GM23338 (cell line): ENCODE results near the gene SLC39A7. TPM values are rescaled to one million over a fixed set of nuclear protein-coding genes. Genes with fewer than 3 reads are reported as not detected.

ENCODE experiments used
- ATAC-seq: fragments of 200-7000 bp; cut with Tn5 transposase; 3 replicates; pipeline ENCODE4 v1.9.1; 2020
- DNase-seq: peaks from one replicate; pipeline ENCODE4 v3.0.0-alpha.2; 2015; ENCODE audit warnings: low spot score
- H2AFZ ChIP-seq: fragments of 200-600 bp; sonication (generic); 2 replicates; pipeline ENCODE4 v1.8.0; 2016; ENCODE audit warnings: antibody characterized with exemption, mild to moderate bottlenecking, moderate library complexity
- H3F3A ChIP-seq: fragments of 200-600 bp; sonication (generic); replicated peaks from 2 replicates; pipeline ENCODE4 v1.8.0; 2017; ENCODE audit warnings: antibody characterized with exemption, mixed run types, low read depth
- H3K27ac ChIP-seq: fragments of 200-600 bp; sonication (generic); 2 replicates; pipeline ENCODE4 v1.6.1; 2016; ENCODE audit warnings: low read depth
- H3K27me3 ChIP-seq: fragments of 200-600 bp; sonication (generic); 2 replicates; pipeline ENCODE4 v1.8.0; 2016; ENCODE audit warnings: mild to moderate bottlenecking, mixed run types, moderate library complexity; ENCODE audit not compliant: insufficient read depth
- H3K36me3 ChIP-seq: fragments of 200-600 bp; sonication (generic); 2 replicates; pipeline ENCODE4 v1.8.0; 2016; ENCODE audit warnings: mild to moderate bottlenecking; ENCODE audit not compliant: insufficient read depth
- H3K4me1 ChIP-seq: fragments of 200-600 bp; sonication (generic); 2 replicates; pipeline ENCODE4 v1.8.0; 2016; ENCODE audit warnings: mild to moderate bottlenecking, moderate library complexity; ENCODE audit not compliant: insufficient read depth
- H3K4me2 ChIP-seq: fragments of 200-600 bp; sonication (generic); 2 replicates; pipeline ENCODE4 v1.7.1; 2017; ENCODE audit warnings: mixed run types
- H3K4me3 ChIP-seq: fragments of 200-600 bp; sonication (generic); 2 replicates; pipeline ENCODE4 v1.6.1; 2016; ENCODE audit warnings: mixed run types
- H3K79me2 ChIP-seq: fragments of 200-600 bp; sonication (generic); replicated peaks from 2 replicates; pipeline ENCODE4 v1.8.0; 2017; ENCODE audit warnings: mild to moderate bottlenecking; ENCODE audit not compliant: insufficient read depth
- H3K9me2 ChIP-seq: fragments of 200-600 bp; sonication (generic); 2 replicates; pipeline ENCODE4 v1.8.0; 2017; ENCODE audit not compliant: insufficient read depth
- H4K20me1 ChIP-seq: fragments of 200-600 bp; sonication (generic); replicated peaks from 2 replicates; pipeline ENCODE4 v1.8.0; 2017; ENCODE audit warnings: mild to moderate bottlenecking; ENCODE audit not compliant: insufficient read depth
- H3K27ac Mint-ChIP-seq: 2 replicates; pipeline ENCODE4 v1.8.0; 2020; ENCODE audit warnings: inconsistent platforms, mild to moderate bottlenecking, moderate library complexity, mixed read lengths
- H3K27me3 Mint-ChIP-seq: 3 replicates; pipeline ENCODE4 v1.8.0; 2022; ENCODE audit warnings: low read depth, mild to moderate bottlenecking, moderate library complexity, mixed read lengths, inconsistent platforms; ENCODE audit not compliant: insufficient read depth, poor library complexity
- H3K36me3 Mint-ChIP-seq: 3 replicates; pipeline ENCODE4 v1.8.0; 2021; ENCODE audit warnings: low read depth, mild to moderate bottlenecking, inconsistent platforms, moderate library complexity, mixed read lengths
- H3K4me1 Mint-ChIP-seq: 3 replicates; pipeline ENCODE4 v1.8.0; 2020; ENCODE audit warnings: mild to moderate bottlenecking, inconsistent platforms, mixed read lengths
- H3K4me3 Mint-ChIP-seq: 3 replicates; pipeline ENCODE4 v1.8.0; 2021; ENCODE audit warnings: moderate library complexity, mild to moderate bottlenecking, inconsistent platforms, mixed read lengths
- H3K9me3 Mint-ChIP-seq: 3 replicates; pipeline ENCODE4 v1.8.0; 2020; ENCODE audit warnings: moderate library complexity, mild to moderate bottlenecking, inconsistent platforms, mixed read lengths
- CREB1 ChIP-seq: fragments of 250-450 bp; sonication (Bioruptor Pico); IDR thresholded peaks from 2 replicates; pipeline ENCODE4 v1.5.0; 2020; ENCODE audit warnings: low read depth, mild to moderate bottlenecking, moderate library complexity
- CTCF ChIP-seq, 2 experiments: fragments of 200-600 bp in 1 of 2; sonication (generic) in 1 of 2; conservative IDR thresholded peaks; 2 replicates each; pipeline versions ENCODE4 v1.5.1 to v1.6.1; 2016 to 2017; ENCODE audit warnings: antibody characterized with exemption in 2 of 2, low read depth in 2 of 2, mild to moderate bottlenecking in 2 of 2, moderate library complexity in 1 of 2
- ETS1 ChIP-seq: IDR thresholded peaks from 2 replicates; pipeline ENCODE4 v1.6.1; 2016; ENCODE audit warnings: antibody characterized with exemption
- EZH2 ChIP-seq: fragments of 200-600 bp; sonication (generic); IDR thresholded peaks from one replicate; pipeline ENCODE4 v1.8.0; 2017; ENCODE audit warnings: antibody characterized with exemption, mild to moderate bottlenecking, low read depth; ENCODE audit not compliant: unreplicated experiment
- NANOG ChIP-seq: IDR thresholded peaks from 2 replicates; pipeline ENCODE4 v1.6.1; 2016; ENCODE audit warnings: antibody characterized with exemption, borderline replicate concordance
- POLR2AphosphoS5 ChIP-seq: IDR thresholded peaks from 2 replicates; pipeline ENCODE4 v1.6.1; 2016; ENCODE audit warnings: antibody characterized with exemption, low read depth
- STAT1 ChIP-seq: IDR thresholded peaks from one replicate; pipeline ENCODE4 v1.6.1; 2016; ENCODE audit warnings: antibody characterized with exemption; ENCODE audit not compliant: unreplicated experiment
- polyA plus RNA-seq: library from polyadenylated mRNA; unstranded; fragments of >200 nt; fragmentation: Nextera tagmentation; extraction: Ambion mirVana; gene quantifications from 2 replicates; pipeline ENCODE4 v1.2.1, GENCODE V29; 2016
- total RNA-seq: library from RNA; depleted of rRNA; stranded (reverse); fragments of >200 nt; shearing (Covaris generic); gene quantifications from 2 replicates; pipeline ENCODE4 v1.2.3, GENCODE V29; 2014

SLC39A7 gene
- total and polyA plus RNA-seq, 2 experiments from 2014 or later, result 9.0 to 75.9 TPM

- Histone ChIP-seq H3K4me3 (no peak overlapping the region), H3K79me2 (no peaks in the 10 kb centered on the region), H3K27ac (no peak overlapping the region), H3K27me3 (no peaks in the 10 kb centered on the region), H3K36me3 (no peaks in the 10 kb centered on the region), H3K9me2 (no peaks in the 10 kb centered on the region), H2AFZ (peak overlapping the region; percentile 66; the same call in 1 of the 2 replicates), H3F3A (no peaks in the 10 kb centered on the region), H4K20me1 (no peaks in the 10 kb centered on the region), H3K4me2 (no peak overlapping the region), H3K4me1 (no peaks in the 10 kb centered on the region; the same call in 1 of the 2 replicates)
- ATAC-seq (no peak), DNase-seq (no peak)
- Mint-ChIP-seq H3K27me3 (peaks cover 13% of the 10 kb centered on the region), H3K9me3 (no peaks in the 10 kb centered on the region; the same call in 1 of the 3 replicates), H3K4me3 (no peak overlapping the region; the same call in 2 of the 3 replicates), H3K4me1 (peaks cover 6% of the 10 kb centered on the region; the same call in 2 of the 3 replicates), H3K36me3 (no peaks in the 10 kb centered on the region), H3K27ac (no peak overlapping the region)
- TF ChIP-seq NANOG (no peak), CTCF (conservative IDR thresholded peaks at IDR 0.05; ENCODE audit: low read depth in 2 of 2) (no peak), ETS1 (no peak), CREB1 (no peak), STAT1 (no peak), EZH2 (no peak)
Measured at GRCh38 chr6:33171880-33172687, 28.6 kb upstream of the SLC39A7 start.

GRCh38 chr6:33172688-33173534 is 27.8 kb upstream of the SLC39A7 start:
- ATAC-seq (peak; percentile 84), DNase-seq (peak; percentile 89)
- peaks cover 6% of the 10 kb centered on the region for H3K4me1 Mint-ChIP-seq

More at GRCh38 chr6:33172688-33173534, 27.8 kb upstream of the SLC39A7 start:
- H3K4me3 ChIP-seq, result no peak overlapping the region
- H3K27me3 Mint-ChIP-seq, result peaks cover 13% of the 10 kb centered on the region
- H3F3A ChIP-seq, result no peaks in the 10 kb centered on the region
- no peaks in the 10 kb centered on the region for H3K9me2 ChIP-seq
- H3K79me2 ChIP-seq, result no peaks in the 10 kb centered on the region
- H3K9me3 Mint-ChIP-seq, result no peaks in the 10 kb centered on the region; the same call in 1 of the 3 replicates
- H4K20me1 ChIP-seq, result no peaks in the 10 kb centered on the region
- no peaks in the 10 kb centered on the region for H3K36me3 ChIP-seq
- H3K27me3 ChIP-seq, result no peaks in the 10 kb centered on the region
- H3K4me1 ChIP-seq, result no peaks in the 10 kb centered on the region; the same call in 1 of the 2 replicates
- no peak overlapping the region for H3K4me2 ChIP-seq
- no peak overlapping the region for H3K4me3 Mint-ChIP-seq
- no peaks in the 10 kb centered on the region for H3K36me3 Mint-ChIP-seq
- H2AFZ ChIP-seq, result peak overlapping the region; percentile 66; the same call in 1 of the 2 replicates
- H3K27ac Mint-ChIP-seq, result no peak overlapping the region
- no peak overlapping the region for H3K27ac ChIP-seq
- TF ChIP-seq POLR2AphosphoS5 (no peak), NANOG (no peak), CTCF (conservative IDR thresholded peaks at IDR 0.05; ENCODE audit: low read depth in 2 of 2) (peak; percentile 82 to 92)
